ENCODE results near the gene RIN1.
"Not testable (repeated sequence)": the region's sequence is repeated elsewhere in the genome, so short reads cannot be mapped to it uniquely, and the experiment has no call there.

Gene RIN1

GRCh38 chr11:66336234-66337102 is at the start of gene RIN1:
Gene RIN1, minus strand, starts transcription at chr11:66336434. Its CDS starts 32 bp downstream, at chr11:66336402.
- peak; percentile 40 for DNase-seq

- not testable (repeated sequence) for DNase-seq
Measured at GRCh38 chr11:66384316-66384715, 48.1 kb upstream of the RIN1 start.

GRCh38 chr11:66380264-66380663 is 44.0 kb upstream of the RIN1 start:
- DNase-seq: not testable (repeated sequence)

- DNase-seq: not testable (repeated sequence)
Measured at GRCh38 chr11:66373690-66374287, 37.6 kb upstream of the RIN1 start.

- DNase-seq: no peak
Measured at GRCh38 chr11:66373265-66373664, 37.0 kb upstream of the RIN1 start.

GRCh38 chr11:66371627-66372415 is 35.6 kb upstream of the RIN1 start, which contains the start of gene SLC29A2:
Gene SLC29A2, minus strand, starts transcription at chr11:66371760. Its CDS starts 169 bp downstream, at chr11:66371591.
- peak; percentile 91 for DNase-seq

- no peak for DNase-seq
Measured at GRCh38 chr11:66369073-66369894, 33.0 kb upstream of the RIN1 start.

- no peak for DNase-seq
Measured at GRCh38 chr11:66368484-66368883, 32.2 kb upstream of the RIN1 start.

- no peak for DNase-seq
Measured at GRCh38 chr11:66367561-66368312, 31.5 kb upstream of the RIN1 start.

- DNase-seq: no peak
Measured at GRCh38 chr11:66366844-66367477, 30.7 kb upstream of the RIN1 start.

GRCh38 chr11:66365711-66366619 is 29.7 kb upstream of the RIN1 start:
- DNase-seq: no peak

- no peak for DNase-seq
Measured at GRCh38 chr11:66365166-66365565, 28.9 kb upstream of the RIN1 start.

- peak; percentile 73 for DNase-seq
Measured at GRCh38 chr11:66363805-66364535, 27.7 kb upstream of the RIN1 start.

- DNase-seq: no peak
Measured at GRCh38 chr11:66363187-66363601, 27.0 kb upstream of the RIN1 start.

- DNase-seq: no peak
Measured at GRCh38 chr11:66362481-66363147, 26.4 kb upstream of the RIN1 start.

GRCh38 chr11:66361502-66361941 is 25.3 kb upstream of the RIN1 start:
- no peak for DNase-seq

GRCh38 chr11:66360406-66361073 is 24.3 kb upstream of the RIN1 start:
- DNase-seq: no peak

GRCh38 chr11:66359662-66360087 is 23.4 kb upstream of the RIN1 start:
- DNase-seq: no peak

Measured in CD4-positive, alpha-beta T cell treated with Interleukin-6 for 4 hours (primary cell).